Lung (tissue), 12 donors: ENCODE measurements around the gene CDCA4. TPM values are rescaled to one million over a fixed set of nuclear protein-coding genes. Genes with fewer than 3 reads are reported as not detected.
"Not testable (repeated sequence)": the region's sequence is repeated elsewhere in the genome, so short reads cannot be mapped to it uniquely, and the experiment has no call there.

Source experiments
- ATAC-seq: fragments of 200-7000 bp; cut with Tn5 transposase; one replicate; pipeline ENCODE4 v1.9.1; 2020; ENCODE audit warnings: moderate number of reproducible peaks; ENCODE audit not compliant: insufficient read depth, low FRiP score
- DNase-seq, 3 donors: peaks; one replicate each; pipeline ENCODE4 v3.0.0-alpha.2; 2013 to 2017
- H3K27ac ChIP-seq, 2 donors: one replicate each; pipeline ENCODE4 v1.5.1; 2013; ENCODE audit warnings: mild to moderate bottlenecking in 2 of 2, moderate library complexity in 2 of 2, control low read depth in 1 of 2, inconsistent platforms in 1 of 2, low read depth in 1 of 2, low read length in 1 of 2
- H3K27me3 ChIP-seq, 3 donors: one replicate each; pipeline ENCODE4 v1.5.1; 2013; ENCODE audit warnings: low read length in 2 of 3; ENCODE audit not compliant: control insufficient read depth in 3 of 3, insufficient read depth in 3 of 3
- H3K36me3 ChIP-seq, 4 donors: one replicate each; pipeline ENCODE4 v1.5.1; 2013; ENCODE audit warnings: low read length in 4 of 4, mild to moderate bottlenecking in 1 of 4, moderate library complexity in 1 of 4; ENCODE audit not compliant: control insufficient read depth in 4 of 4, insufficient read depth in 4 of 4
- H3K4me1 ChIP-seq, 5 donors: one replicate each; pipeline ENCODE4 v1.5.1; 2013; ENCODE audit warnings: low read length in 5 of 5, mild to moderate bottlenecking in 2 of 5, moderate library complexity in 1 of 5; ENCODE audit not compliant: control insufficient read depth in 5 of 5, insufficient read depth in 5 of 5
- H3K4me3 ChIP-seq: one replicate; pipeline ENCODE4 v1.5.1; 2013; ENCODE audit warnings: mild to moderate bottlenecking, control low read depth, moderate library complexity
- H3K9ac ChIP-seq, 2 donors: one replicate each; pipeline ENCODE4 v1.5.1; 2013; ENCODE audit warnings: low read length in 2 of 2, control low read depth in 1 of 2; ENCODE audit not compliant: insufficient read depth in 1 of 2
- H3K9me3 ChIP-seq, 4 donors: one replicate each; pipeline ENCODE4 v1.5.1; 2013; ENCODE audit warnings: low read length in 3 of 4, mild to moderate bottlenecking in 1 of 4, moderate library complexity in 1 of 4; ENCODE audit not compliant: control insufficient read depth in 4 of 4, insufficient read depth in 3 of 4
- CTCF ChIP-seq: IDR thresholded peaks from 2 replicates; pipeline ENCODE4 v1.5.1; 2012; ENCODE audit warnings: mild to moderate bottlenecking; ENCODE audit errors: control extremely low read depth, extremely low read depth
- WGBS, 2 donors: extraction: QIAGEN DNeasy Blood & Tissue Kit; methylation state at CpG; one replicate each; pipeline ENCODE4 v1.1.7; 2013; 5-methylcytosine and 5-hydroxymethylcytosine counted together
- polyA plus RNA-seq, 2 donors: library from polyadenylated mRNA; stranded (reverse); fragments of 200-250 nt; gene quantifications; one replicate each; pipeline ENCODE4 v1.2.1, GENCODE V29; 2013
- total RNA-seq, 2 donors: library from RNA; depleted of rRNA in 1 of 2; stranded (reverse); fragments of >200 nt in 1 of 2; gene quantifications; one replicate each; pipeline ENCODE4 v1.2.1, GENCODE V29; 2014 to 2021
- donor health status: control.
- donor health status: control.
- donor health status: Bipolar disorder and iron deficiency.
- donor health status: healthy.
- donor health status: DM: yes; HTN: yes; CAD: no.

CDCA4 gene
- total and polyA plus RNA-seq, 4 donors = 7.5 to 9.8 (median 8.2) TPM

GRCh38 chr14:105034315-105035039, 13.6 kb upstream of the CDCA4 start:
- H3K4me3 ChIP-seq = no peak overlapping the region
- H3K9ac ChIP-seq = no peak overlapping the region
- 79 to 80% methylated on average over 17 of the region's 17 CpGs for WGBS, 2 donors
- peak overlapping the region in 1 of 2 donors; percentile 59 for H3K27ac ChIP-seq
- DNase-seq (no peak), ATAC-seq (no peak)
- no peaks in the 10 kb centered on the region for H3K9me3 ChIP-seq
- no peak for TF ChIP-seq CTCF
- H3K27me3 ChIP-seq = peaks cover 0 to 31% (median 18%) of the 10 kb centered on the region in 3 donors
- no peaks in the 10 kb centered on the region for H3K4me1 ChIP-seq
- H3K36me3 ChIP-seq = no peaks in the 10 kb centered on the region

- not testable (repeated sequence) for ATAC-seq, H3K9me3 ChIP-seq, DNase-seq, H3K36me3 ChIP-seq, H3K4me1 ChIP-seq
- H3K27me3 ChIP-seq = peaks cover 0 to 29% (median 18%) of the 10 kb centered on the region in 3 donors
- peak overlapping the region in 1 of 2 donors; percentile 14 for H3K9ac ChIP-seq
- 3 to 37% methylated on average over 34 to 45 of the region's 45 CpGs for WGBS, 2 donors
- H3K27ac ChIP-seq = peak overlapping the region in 1 of 2 donors; percentile 67
- H3K4me3 ChIP-seq = peak overlapping the region; percentile 36
Observed at GRCh38 chr14:105033412-105033900, 12.6 kb upstream of the CDCA4 start.

DNA sequence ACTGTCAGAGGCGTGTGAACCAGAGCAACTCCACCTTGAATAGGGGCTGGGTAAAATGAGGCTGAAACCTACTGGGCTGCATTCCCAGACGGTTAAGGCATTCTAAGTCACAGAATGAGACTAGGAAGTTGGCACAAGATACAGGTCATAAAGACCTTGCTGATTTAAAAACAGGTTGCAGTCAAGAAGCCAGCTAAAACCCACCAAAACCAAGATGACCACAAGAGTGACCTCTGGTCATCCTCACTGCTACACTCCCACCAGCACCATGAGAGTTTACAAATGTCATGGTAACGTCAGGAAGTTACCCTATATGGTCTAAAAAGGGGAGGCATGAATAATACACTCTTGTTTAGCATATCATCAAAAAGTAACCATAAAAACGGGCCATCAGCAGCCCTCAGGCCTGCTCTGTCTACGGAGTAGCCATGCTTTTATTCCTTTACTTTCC, 11.6 kb upstream of the CDCA4 start:
- not testable (repeated sequence) for H3K9me3 ChIP-seq, ATAC-seq, H3K4me3 ChIP-seq, H3K27ac ChIP-seq, H3K9ac ChIP-seq, H3K36me3 ChIP-seq, H3K4me1 ChIP-seq, DNase-seq
- WGBS, 2 donors = 85 to 88% methylated on average over 5 of the region's 5 CpGs
- peaks cover 0 to 30% (median 18%) of the 10 kb centered on the region in 3 donors for H3K27me3 ChIP-seq

- TF ChIP-seq CTCF = no peak
- DNase-seq = no peak
- H3K27ac ChIP-seq = no peak overlapping the region
- H3K4me3 ChIP-seq = no peak overlapping the region
- no peaks in the 10 kb centered on the region for H3K9me3 ChIP-seq
- peaks cover 0 to 30% (median 18%) of the 10 kb centered on the region in 3 donors for H3K27me3 ChIP-seq
- no peak overlapping the region for H3K9ac ChIP-seq
- ATAC-seq = no peak
- no peaks in the 10 kb centered on the region for H3K36me3 ChIP-seq
- WGBS, 2 donors = 83 to 93% methylated on average over 9 of the region's 9 CpGs
- H3K4me1 ChIP-seq = peaks cover 0 to 1% (median 0%) of the 10 kb centered on the region in 5 donors
Observed at GRCh38 chr14:105030836-105031396, 10.0 kb upstream of the CDCA4 start.
